HG03354 (cell line): Measurements from ENCODE around the gene DLX5.
"Not testable (repeated sequence)": the region's sequence is repeated elsewhere in the genome, so short reads cannot be mapped to it uniquely, and the experiment has no call there.

Experiments used
- ATAC-seq: cut with Tn5 transposase; IDR thresholded peaks from one replicate; pipeline ENCODE4 v1.9.1; 2021; ENCODE audit warnings: mild to moderate bottlenecking; ENCODE audit not compliant: unreplicated experiment, poor library complexity, severe bottlenecking

The DLX5 gene

DNA sequence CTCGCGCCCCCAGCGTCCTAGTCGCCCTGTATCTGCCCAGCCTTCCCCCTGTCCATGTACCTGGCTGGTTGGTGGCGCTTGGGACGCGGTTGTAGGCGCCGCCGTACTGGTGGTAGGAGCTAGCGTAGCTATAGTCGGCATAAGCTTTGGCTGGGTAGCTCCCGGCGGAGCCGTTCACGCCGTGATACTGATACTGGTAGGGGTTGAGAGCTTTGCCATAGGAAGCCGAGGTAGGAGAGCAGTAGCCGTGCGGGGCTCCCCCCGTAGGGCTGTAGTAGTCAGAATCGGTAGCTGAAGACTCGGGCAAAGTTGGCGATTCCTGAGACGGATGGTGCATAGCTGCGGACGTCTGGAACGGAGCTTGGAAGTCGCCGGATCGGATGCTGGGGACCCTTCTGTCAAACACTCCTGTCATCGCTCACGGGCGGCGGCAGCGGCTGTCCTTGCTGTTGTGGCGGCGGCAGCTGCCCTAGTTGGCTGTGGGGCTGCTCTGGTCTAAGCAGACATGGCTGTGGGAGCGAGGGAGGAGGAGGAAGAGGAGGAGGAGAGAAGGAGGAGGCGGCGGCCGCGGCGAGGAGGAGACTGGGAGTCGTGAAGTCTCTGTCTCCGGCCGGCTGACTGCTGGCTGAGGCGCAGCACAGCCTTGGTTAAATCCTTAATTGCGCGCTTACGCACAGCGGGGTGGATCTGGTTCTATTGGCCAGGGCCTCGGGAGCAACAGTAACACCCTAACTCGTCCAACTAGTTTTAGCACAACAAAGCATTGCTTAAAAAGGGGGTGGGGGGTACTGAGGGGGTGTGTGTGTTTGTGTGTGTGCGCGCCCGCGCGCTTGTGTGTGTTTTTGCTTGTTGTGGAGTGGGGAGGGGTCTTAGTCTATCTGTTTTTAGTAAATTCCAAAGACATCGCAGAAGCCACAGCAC is at the start of gene DLX5:
TSS of gene DLX5 (minus strand) at position 623 of the 921 bp plus-strand sequence. CDS start at position 415, 208 bp downstream.
- ATAC-seq: no peak

DNA sequence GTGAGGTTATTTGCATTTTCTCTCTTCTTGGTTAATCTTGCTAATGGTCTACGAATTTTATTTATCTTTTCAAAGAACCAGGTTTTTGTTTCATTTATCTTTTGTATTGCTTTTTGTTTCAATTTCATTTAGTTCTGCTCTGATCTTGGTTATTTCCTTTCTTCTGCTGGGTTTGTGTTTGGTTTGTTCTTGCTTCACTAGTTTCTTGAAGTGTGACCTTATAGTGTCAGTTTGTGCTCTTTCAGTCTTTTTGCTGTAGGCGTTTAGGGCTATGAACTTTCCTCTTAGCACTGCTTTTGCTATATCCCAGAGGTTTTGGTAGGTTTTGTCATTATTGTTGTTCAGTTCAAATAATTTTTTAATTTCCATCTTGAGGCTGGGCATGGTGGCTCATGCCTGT is 47.4 kb upstream of the DLX5 start:
- not testable (repeated sequence) for ATAC-seq

DNA sequence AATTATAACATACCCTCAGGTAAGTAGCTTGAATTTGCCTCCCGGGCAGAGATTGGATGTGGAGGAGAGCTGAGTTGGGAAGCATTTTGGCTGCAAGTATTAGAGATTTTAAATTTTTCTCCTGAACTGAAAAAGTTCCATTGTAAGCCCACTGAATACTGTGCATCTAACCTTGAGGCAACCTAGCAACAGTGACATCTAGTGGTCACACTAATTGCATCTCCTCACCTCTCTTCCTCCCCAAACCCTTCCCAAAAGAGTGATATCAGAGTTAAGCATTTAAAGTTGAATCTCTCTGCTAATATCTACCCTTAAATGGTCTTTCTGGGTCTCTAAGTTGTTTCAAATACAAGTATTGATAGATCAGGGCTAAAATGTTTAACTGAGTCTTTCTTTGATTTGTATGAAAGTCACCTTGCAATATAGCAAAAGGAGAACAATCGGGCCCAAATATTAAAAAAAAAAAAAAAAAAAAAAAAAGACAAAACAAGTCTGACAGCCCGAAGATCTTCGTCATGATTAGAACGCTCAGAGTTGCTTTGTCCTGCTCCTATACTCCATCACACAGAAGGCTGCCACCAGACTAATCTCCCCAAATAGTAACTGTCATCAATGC is 40.4 kb upstream of the DLX5 start:
- peak; percentile 88 for ATAC-seq

DNA sequence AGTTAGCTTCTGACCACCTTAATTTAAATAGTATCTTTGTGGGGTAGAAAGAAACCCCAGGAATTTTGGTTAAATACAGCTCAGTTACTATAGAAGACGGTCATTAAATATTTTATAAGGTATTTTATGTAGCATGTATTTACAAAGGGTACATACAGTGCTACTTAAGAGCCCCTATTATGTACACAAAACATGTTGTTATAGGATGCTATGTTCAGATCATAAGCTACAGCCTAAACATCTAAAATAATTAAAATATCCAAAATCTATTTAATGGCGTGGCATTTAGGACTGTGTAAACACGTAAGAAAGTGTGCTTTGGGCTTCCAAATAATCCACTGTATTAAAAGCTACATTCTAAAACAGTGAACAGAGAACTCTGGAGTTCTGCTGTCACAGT is 39.4 kb upstream of the DLX5 start:
- ATAC-seq: no peak

DNA sequence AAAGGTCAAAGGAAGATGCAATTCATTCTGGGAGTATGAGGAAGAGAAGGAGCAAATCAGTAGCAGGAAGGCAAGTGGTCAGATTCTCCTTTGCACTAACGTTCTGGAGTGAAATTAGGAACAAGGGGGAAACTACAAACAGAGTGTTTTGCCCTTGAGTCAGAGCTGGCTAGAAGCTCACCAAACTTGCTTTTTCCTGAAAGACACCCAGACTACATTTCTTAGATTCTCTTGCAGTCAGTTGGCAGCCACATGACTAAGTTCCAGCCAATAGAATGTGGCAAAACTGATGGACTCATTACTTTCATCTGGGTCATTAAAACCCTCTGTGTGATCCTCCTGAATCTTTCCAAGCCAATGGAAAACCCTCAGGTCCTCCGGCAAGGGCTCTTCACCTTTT is 18.6 kb upstream of the DLX5 start:
- no peak for ATAC-seq

DNA sequence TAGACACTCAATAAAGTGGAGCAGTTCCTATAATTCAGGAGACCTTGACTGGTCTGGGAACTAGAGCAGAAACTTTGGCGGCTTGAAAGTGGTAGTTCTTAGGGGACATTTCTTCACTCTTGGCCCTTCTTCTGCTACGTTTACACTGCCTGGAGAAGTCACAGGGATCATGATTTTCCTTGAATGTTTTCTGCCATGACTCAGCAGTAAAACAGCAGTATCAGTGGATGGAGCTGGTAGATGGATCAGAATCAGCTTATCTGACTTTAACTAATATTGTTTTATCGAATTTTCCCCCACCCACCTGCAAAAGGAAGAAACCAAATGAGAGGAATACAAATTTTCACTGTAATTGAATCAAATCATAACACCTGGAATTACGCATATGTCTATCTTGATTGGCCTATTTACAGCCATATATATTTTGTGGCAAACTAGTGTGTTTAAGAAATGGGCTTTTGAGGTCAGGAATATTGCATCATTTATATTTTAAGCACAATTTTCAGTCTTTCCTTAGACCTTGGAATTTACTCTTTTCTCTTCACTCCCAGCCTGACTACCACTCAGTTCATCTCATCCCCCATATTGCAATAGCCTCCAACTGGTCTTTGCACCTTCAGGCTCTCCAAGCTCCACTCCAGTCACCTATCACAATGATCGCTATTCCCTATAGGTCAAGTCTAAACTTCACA is 14.9 kb upstream of the DLX5 start:
- ATAC-seq: no peak

DNA sequence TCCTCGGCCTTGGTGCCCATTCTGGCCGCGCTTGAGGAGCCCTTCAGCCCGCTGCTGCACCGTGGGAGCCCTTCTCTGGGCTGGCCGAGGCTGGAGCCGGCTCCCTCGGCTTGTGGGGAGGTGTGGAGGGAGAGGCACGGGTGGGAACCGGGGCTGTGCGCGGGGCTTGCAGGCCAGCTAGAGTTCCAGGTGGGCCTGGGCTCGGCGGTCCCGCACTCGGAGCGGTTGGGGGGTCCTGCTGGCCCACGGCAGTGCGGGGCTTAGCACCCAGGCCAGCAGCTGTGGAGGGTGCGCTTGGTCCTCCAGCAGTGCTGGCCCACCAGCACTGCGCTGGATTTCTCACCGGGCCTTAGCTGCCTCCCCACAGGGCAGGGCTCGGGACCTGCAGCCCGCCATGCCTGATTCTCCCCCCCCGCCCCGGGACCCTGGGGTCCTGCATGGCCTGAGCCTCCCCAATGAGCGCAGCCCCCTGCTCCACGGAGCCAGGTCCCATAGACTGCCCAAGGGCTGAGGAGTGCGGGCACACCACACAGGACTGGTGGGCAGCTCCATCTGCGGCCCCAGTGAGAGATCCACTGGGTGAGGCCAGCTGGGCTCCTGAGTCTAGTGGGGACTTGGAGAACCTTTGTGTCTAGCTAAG is 9.7 kb upstream of the DLX5 start:
- ATAC-seq: not testable (repeated sequence)

DNA sequence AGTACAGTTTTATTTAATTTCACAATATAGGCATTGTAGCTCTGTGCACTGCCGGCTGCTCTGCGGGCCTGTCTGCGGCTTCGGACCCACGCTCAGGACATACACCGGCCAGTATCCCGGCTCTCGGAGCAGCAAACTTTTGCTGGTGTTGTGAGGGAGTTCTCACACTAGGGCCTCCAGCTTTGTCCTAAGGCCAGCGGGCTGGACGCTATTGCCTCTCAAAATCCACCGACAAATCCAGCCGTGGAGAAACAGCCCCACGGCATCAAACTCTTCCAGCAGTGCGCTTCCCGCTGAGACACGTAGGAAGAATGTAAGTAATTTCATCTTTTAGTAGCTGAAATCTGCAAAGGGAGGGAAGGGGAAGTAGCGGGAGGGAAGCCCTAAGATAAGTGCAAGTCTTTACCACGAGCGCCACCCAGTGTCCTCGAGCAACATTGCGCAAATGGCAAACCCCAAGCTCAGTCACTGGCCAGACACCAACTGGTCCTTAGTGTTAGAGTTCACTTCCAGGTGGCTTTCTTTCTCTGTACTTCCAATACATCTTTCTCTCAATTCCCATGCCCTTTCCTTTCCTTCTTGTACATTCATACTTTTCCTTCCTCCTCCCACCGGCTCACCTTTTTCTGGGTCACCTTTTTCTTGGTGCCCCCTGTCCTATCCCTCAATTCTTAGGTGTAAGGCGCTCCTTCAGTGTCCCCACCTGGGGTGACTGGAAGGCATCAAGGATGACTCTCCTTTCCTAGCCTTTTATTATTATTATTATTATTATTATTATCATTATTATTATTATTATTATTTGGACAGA is 3.0 kb upstream of the DLX5 start:
- ATAC-seq: peak; percentile 96

DNA sequence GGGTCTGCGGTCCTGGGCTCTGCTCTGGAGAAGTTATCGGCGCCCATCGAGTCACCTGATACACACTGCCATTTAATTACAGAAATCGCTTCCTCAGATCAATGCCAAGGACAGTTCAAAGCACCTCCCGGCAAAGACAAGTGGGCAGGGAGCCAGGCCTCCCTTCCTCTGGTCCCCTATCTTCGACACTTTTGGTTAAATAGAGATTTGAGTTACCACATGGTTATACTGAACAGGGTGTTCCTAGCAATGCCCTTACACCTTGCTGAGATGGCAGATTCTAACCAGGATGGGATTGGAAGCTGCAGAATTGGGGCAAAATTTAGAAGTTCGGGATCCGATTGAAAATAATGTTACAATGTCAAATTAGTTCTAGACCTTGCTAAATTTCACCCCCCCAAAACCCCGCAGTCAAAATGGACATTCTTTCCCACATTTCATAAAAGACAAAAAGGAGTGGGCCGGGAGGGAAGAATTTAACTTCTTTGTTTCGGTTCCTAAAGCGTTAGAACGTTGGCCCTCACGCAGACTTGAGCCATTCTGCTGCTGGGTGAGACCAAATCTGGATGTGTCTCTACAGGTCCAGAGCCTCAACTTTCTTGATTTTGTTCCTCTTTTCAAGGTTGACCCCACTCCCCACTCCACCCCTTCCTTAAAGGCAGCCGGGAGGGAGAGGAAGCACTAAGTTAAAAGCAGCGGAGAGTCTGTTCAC is 2.2 kb upstream of the DLX5 start:
- no peak for ATAC-seq

DNA sequence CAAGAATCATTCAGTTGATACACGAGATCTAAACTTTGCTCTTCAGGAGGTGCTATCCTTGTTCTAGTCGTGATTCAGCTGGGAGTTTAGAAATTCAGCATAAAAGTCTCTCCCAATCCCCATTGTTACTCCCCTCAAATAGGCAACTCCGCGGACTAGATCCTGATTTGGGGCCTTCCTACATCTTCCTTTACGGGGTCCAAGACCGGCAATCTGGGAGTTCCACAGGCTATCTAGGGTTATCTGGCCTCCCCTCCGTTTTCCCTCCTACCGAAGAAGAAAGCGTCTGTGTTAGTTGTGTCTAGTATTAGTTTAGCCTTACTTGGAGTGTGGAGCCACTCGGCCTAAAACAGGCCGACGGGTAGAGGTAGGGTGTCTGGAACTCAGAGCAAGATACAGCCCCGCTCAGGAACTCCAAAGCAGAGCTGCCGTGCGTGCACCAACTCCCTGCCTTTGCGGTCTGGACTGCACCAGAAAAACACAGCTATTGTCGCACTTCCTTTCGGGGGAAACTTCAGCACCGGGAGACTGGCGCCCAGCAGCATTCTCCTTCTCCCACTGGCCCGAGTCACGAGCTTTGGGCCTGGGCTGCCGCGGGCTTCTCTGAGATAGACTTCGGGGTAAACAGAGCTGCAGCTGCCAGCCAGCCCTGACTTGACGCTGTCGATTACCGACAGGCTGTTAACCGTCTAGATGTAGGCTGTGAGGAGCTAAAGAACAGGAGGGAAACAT is 1.5 kb upstream of the DLX5 start:
- ATAC-seq: no peak

DNA sequence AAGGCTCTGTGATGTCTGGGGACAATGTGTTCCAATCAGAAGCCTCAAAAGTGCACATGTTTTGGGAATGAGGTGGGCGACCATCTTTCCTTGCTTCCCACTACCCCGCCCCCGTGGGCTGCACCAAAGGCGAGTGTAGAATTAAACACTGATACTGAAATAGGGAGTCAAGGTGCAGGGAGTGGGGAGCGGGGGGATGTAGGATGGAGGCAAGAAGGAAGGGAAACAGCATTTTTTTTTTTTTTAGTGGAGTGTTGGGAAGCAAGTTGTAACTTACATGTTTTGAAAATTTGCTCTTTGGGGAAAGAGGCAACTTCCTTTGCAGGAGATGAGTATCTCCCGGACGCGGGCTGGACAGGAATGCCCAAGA is 484 bp upstream of the DLX5 start:
- no peak for ATAC-seq

DNA sequence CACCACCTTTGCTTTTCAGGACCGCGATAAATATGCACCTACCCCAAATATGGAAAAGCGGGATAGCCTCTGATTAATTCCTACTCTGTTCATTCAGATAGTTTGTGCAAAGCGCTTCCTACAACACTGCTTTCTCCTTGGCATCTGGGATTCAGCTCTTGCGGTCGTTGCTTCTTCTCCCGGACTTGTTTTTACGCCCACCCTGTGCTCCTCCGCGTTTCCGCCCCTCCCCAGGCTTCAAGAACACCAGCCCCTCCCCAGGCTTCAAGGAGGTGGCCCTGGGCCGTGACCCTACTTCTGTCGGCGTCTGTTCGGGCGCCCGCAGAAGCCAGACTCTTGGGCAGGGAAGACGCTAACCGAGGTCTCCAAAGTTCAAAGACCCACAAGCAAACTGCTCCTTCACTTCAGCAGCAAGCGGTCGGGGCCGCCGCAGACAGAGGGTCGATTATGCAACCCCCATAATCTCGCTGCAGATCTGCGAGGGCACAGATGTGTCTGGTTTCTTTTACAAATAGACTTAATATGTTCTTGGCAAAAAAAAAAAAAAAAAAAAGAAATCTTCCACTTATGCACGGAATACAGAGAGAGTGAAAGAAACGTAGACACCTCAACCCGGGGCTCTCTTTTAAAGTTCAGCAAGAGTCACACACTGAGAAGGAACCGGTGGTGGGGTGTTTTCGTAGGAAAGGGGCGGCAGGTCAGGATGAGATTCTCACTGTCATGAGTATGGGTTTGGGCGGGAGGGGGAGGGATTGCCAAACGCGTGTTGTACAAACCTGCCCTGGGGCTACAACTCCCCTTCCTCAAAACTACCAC is 1.9 kb downstream of the DLX5 start:
- ATAC-seq: no peak

DNA sequence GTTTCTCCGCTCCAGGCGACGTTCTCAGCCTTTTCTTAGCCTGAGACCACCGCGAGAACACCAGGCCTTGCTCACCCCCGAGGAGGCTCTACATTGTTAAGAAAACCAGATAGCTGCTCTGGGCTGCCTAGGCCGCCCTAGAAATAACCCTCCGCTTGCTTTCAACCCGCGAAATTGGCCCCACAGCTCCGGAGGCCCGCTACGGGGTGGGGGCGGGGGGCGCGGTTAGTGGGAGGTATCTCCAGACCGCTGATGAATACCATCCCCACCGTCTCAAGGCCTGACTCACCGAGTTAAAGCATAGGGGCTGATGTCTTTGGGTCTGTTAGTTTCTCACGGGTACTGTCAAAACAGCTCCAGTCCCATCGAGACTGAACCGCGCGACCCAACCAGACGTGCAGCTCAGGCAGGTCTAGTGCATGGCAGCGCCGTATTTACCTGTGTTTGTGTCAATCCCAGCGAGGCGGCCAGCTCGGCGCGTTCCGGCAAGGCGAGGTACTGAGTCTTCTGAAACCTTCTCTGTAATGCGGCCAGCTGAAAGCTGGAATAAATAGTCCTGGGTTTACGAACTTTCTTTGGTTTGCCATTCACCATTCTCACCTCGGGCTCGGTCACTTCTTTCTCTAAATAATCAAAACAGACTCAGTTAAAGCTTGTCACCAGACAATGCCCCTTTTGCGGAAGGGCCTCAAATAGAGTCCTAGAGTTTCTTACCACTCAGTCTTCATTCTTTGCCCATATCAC is 2.7 kb downstream of the DLX5 start:
- no peak for ATAC-seq

DNA sequence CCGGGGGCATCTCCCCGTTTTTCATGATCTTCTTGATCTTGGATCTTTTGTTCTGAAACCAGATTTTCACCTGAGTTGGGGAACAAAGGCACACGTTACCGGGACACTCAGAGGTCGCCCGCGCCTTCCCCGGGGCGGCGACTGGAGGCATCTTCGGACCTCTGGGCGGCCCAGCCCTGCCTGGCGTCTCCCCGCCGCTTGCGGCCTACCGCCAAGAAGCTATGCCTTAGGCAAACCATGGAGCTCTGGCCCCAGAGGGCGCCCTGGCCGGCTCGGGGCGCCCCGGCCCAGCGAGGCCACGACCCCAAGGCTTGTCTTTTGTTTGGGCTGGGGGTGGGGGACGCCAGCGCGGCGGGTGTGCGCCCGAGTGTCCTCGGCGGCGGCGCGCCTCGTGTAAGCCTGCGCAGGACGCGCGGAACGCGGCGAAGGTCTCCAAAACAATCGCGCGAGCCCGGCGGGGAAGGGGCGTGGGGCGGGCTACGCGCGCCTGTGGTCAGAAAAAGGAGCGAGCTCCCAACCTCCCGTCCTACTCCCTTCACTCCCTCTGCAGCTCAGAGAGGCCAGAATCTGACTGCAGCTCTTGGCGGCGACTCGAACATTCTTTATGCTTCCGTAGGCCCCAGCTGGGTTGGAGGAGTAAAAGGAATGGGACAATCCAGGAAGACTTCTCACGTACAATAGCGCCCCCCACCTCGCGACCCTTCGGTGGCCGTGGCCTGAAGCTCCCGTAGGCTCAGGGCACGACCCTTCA is 3.5 kb downstream of the DLX5 start:
- no peak for ATAC-seq

DNA sequence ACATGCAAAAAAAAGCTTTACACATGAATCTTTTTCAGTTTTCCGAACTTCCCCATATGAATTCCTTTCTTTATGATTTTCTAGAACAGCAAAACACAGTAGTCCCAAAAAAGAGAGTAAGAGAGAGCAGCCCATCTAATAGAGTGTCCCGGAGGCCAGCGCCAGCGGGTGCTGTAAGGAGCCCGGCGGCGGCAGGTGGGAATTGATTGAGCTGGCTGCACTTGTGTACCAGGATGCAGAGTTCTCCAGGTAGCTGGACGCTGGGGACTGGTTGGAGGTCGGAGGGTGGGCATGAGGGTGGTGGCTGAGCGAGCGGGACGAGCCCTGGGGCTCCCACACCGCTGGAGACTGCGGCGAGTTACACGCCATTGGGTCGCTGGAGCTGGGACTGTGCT is 4.0 kb downstream of the DLX5 start:
- no peak for ATAC-seq

DNA sequence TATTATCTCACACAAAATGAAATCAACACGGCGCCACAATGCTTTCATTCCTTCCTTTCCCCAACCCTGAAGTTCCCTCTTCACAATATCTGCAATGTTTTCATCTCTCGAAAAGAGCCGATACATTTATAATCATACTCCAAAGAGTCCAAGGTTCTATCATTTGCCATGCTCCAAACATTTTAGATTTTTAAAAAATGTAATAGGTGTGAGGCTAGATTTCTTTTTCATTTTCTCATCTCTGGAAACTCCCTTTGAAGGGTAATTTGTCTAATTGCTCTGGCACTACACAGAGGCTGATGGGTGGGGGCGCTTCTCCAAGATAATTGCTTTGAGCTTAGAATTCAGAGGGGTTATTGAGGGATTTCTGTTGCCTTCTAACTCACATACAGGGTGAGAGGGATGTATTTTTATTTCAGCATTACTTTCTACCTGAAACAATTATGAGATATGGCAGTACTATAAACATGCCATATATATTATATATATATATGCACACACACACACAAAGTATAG is 4.9 kb downstream of the DLX5 start:
- no peak for ATAC-seq
